KOPT-K1 (cell line): Measurements from ENCODE around the gene NTSR1.

ENCODE experiments used
- H3K27ac ChIP-seq: fragments of 200-600 bp; sonication (generic); 2 replicates; pipeline ENCODE4 v1.5.1; 2016; ENCODE audit warnings: antibody characterized with exemption, mild to moderate bottlenecking, low read depth, low read length; ENCODE audit not compliant: poor library complexity, severe bottlenecking
- H3K36me3 ChIP-seq: fragments of 200-600 bp; sonication (generic); 2 replicates; pipeline ENCODE4 v1.5.1; 2017; ENCODE audit warnings: antibody characterized with exemption, mild to moderate bottlenecking, low read length, moderate library complexity; ENCODE audit not compliant: insufficient read depth
- H3K9me3 ChIP-seq: fragments of 200-600 bp; sonication (generic); 2 replicates; pipeline ENCODE4 v1.5.1; 2017; ENCODE audit warnings: antibody characterized with exemption, low read length, mild to moderate bottlenecking; ENCODE audit not compliant: insufficient read depth, poor library complexity, severe bottlenecking

NTSR1 gene

DNA sequence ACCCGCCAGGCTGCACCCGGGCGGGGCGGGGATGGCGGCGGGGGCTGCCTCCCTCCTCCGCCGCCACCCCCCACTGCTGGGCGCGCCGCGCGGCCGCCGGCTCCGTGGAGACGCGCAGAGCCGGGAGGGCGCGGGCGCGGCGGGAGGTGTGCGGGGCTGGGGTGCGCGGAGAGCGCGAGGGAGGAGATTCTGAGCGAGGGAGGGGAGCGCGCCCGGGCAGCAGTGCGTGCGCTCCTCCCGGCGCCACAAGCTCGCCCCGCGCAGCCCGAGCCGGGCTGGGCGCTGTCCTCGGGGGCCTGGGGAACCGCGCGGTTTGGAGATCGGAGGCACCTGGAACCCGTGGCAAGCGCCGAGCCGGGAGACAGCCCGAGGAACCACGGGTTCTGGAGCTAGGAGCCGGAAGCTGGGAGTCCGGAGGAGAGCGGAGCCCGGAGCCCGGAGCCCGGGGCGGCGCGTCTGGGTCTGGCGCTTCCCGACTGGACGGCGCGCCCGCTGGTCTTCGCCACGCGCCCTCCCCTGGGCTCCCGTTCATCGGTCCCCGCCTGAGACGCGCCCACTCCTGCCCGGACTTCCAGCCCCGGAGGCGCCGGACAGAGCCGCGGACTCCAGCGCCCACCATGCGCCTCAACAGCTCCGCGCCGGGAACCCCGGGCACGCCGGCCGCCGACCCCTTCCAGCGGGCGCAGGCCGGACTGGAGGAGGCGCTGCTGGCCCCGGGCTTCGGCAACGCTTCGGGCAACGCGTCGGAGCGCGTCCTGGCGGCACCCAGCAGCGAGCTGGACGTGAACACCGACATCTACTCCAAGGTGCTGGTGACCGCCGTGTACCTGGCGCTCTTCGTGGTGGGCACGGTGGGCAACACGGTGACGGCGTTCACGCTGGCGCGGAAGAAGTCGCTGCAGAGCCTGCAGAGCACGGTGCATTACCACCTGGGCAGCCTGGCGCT lies at the start of gene NTSR1:
Gene NTSR1, plus strand, starts transcription at position 246 of the 946 bp plus-strand sequence. Its CDS starts 372 bp downstream, at position 618.
- no peaks in the 10 kb centered on the region for H3K9me3 ChIP-seq
- peak within 1 kb of the TSS; percentile 22 for H3K27ac ChIP-seq
- no peaks in the 10 kb centered on the region for H3K36me3 ChIP-seq

GRCh38 chr20:62659488-62660239 lies 49.0 kb upstream of the NTSR1 start:
- no peak overlapping the region for H3K27ac ChIP-seq
- peaks cover 84% of the 10 kb centered on the region for H3K36me3 ChIP-seq

GRCh38 chr20:62660240-62660615 lies 48.4 kb upstream of the NTSR1 start:
- no peak overlapping the region for H3K27ac ChIP-seq
- H3K36me3 ChIP-seq, result peaks cover 87% of the 10 kb centered on the region
- H3K9me3 ChIP-seq, result no peaks in the 10 kb centered on the region

More at GRCh38 chr20:62659488-62660239, 49.0 kb upstream of the NTSR1 start:
- no peaks in the 10 kb centered on the region for H3K9me3 ChIP-seq

- Histone ChIP-seq H3K27ac (no peak overlapping the region), H3K36me3 (peaks cover 89% of the 10 kb centered on the region), H3K9me3 (no peaks in the 10 kb centered on the region)
These were observed 47.9 kb upstream of the NTSR1 start for GRCh38 chr20:62660768-62661167.

DNA sequence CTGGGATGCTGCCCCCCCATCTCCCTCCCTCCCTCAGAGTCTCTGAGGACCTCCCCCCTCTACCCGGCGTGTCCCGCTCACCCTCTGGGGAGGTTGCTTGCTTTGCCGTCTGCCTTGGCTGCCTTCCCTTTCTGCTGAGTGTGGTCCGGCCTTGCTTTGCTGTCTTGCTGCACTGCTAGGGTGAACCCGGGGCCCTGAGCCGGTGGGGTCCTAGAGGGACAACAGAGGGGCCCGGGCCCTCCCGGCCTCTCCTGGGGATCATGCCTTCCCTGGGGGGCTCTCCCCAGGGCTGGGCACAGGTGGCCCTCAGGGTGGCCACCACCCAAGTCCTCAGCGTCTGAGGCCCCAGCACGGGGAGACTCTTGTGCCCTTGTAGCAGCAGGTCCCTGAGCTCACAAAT lies 47.0 kb upstream of the NTSR1 start:
- H3K27ac ChIP-seq, result no peak overlapping the region
- H3K9me3 ChIP-seq, result no peaks in the 10 kb centered on the region
- H3K36me3 ChIP-seq, result peaks cover 88% of the 10 kb centered on the region

GRCh38 chr20:62662422-62662821 lies 46.2 kb upstream of the NTSR1 start:
- H3K27ac ChIP-seq, result no peak overlapping the region
- H3K9me3 ChIP-seq, result no peaks in the 10 kb centered on the region
- H3K36me3 ChIP-seq, result peaks cover 88% of the 10 kb centered on the region

GRCh38 chr20:62663145-62664018 lies 45.3 kb upstream of the NTSR1 start:
- peaks cover 88% of the 10 kb centered on the region for H3K36me3 ChIP-seq
- H3K9me3 ChIP-seq, result no peaks in the 10 kb centered on the region
- H3K27ac ChIP-seq, result no peak overlapping the region

DNA sequence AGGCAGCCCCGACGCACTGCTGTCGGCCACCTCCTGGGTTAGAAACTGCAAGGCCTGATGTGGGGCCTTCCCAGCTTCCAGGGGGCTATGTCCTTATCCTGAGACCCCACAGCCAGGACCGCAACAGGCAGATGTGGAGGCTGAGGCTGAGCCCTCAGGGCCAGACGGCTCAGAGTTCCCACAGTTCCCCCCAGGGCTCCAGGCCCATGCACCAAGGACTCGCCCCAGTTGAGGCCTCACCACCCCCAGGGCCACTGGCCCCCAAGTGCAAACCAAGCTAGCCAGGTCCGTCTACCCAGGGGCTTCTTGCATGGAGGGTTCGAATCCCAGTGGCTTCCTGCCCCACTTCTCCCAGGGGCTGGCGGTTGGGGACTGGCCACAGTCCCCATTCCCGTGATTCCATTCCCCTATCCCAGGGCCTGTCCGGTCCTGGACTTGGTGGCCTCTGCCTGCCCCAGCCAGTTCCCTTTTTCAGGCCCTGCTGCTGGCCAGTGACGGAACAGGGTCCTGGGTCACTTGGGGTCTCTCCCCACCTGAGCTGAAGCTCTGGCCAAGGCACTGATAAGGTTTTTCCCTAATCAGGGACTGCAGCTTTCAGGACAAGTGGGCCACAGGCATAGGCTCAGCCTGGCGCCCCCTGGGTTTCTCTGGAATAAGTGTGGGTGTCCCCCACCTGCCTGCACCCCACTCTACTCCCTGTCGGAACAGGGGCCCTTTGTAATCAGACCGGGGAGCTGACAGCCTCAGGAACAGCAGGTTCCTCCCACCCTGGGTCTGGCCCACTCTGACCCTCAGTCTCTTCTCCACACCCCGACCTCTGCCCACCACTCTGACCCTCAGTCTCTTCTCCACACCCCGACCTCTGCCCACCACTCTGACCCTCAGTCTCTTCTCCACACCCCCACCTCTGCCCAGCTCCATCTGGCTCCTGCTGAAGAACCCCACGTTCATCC lies 44.3 kb upstream of the NTSR1 start:
- Histone ChIP-seq H3K36me3 (peaks cover 89% of the 10 kb centered on the region), H3K27ac (no peak overlapping the region), H3K9me3 (no peaks in the 10 kb centered on the region)

- Histone ChIP-seq H3K9me3 (no peaks in the 10 kb centered on the region), H3K36me3 (peaks cover 94% of the 10 kb centered on the region), H3K27ac (no peak overlapping the region)
These were observed 43.4 kb upstream of the NTSR1 start for GRCh38 chr20:62665153-62665754.

DNA sequence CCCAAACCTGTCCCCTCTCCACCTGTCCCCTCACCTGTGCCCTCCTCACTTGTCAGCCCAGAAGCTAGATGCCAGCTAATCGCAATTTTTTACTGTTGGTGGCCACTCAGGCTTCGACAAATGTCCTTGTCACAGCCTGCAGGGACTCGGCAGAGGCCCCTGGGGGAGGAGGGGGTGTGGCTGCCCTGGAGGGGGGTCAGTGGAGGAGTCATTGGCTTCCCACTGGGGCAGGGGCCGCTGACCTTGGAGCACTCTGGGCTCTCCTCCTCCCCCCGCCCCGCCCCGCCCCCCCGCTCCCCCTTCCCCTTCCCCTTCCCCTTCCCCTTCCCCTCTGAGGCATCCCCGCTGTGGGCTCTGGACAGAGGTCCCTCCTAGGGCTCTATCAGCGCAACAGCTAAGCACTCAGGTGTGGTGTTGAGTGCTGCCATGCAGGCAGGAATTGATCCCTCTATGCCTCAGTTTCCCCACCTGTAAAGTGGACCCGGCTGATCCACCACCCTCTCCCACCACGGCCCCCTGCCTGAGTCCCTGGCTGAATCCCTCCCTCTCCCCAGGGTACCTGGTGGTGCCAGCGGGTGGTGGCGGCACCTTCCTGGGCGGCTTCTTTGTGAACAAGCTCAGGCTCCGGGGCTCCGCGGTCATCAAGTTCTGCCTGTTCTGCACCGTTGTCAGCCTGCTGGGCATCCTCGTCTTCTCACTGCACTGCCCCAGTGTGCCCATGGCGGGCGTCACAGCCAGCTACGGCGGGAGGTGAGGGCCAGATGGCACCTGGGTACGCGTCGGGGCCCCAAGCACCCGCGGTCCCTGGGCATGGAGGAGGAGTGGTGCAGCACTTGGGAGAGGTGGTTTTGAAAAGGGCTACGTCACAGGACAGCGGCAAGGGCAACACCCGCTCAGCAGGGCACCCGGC lies 42.6 kb upstream of the NTSR1 start:
- H3K9me3 ChIP-seq, result no peaks in the 10 kb centered on the region
- no peak overlapping the region for H3K27ac ChIP-seq
- H3K36me3 ChIP-seq, result peaks cover 95% of the 10 kb centered on the region

- Histone ChIP-seq H3K36me3 (peaks cover 95% of the 10 kb centered on the region), H3K9me3 (no peaks in the 10 kb centered on the region), H3K27ac (no peak overlapping the region)
These were observed 41.7 kb upstream of the NTSR1 start for GRCh38 chr20:62666736-62667529.
